HG03520 (cell line): ENCODE data around the gene GINM1.

ENCODE experiments used
- ATAC-seq: cut with Tn5 transposase; IDR thresholded peaks from one replicate; pipeline ENCODE4 v1.9.1; 2021; ENCODE audit warnings: mild to moderate bottlenecking, moderate library complexity; ENCODE audit not compliant: unreplicated experiment

The GINM1 gene

DNA sequence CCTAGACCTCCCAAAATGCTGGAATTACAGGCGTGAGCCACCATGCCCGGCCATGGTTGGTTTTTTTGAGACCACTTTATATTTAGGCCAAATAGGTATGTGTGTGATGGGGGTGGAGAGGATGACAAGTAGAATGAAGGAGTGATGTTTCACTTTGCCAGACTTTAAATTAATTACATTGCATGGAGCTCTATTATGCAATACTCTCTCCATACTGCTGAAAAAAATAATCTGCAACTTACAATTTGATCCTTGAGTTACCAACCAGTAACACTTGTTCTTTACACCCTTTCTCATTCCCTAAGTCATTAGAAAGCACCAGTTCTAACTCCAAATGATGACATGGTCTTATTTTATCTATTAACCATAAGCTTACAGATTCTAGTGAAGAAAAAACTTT lies 26.8 kb downstream of the GINM1 start:
- no peak for ATAC-seq

DNA sequence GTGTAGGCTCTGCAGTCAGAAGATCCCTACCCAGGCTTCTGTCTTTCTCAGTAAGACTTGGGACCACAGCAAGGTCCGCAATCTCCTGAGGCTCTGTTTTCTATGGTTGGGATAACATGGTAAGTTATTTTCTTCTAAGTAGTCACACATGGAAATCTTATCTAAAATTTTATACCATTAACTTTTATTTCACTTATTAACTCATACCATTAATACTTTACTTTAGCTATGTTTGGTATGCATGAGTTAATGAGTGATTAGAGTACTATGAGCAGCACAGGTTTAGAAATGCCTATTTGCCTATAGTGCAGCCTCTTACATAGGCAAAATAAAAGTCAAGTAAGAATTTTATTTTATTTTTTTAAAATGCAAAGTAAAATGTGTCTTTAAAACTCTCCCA lies 27.2 kb downstream of the GINM1 start:
- ATAC-seq = no peak

- ATAC-seq = no peak
Observed at GRCh38 chr6:149600508-149600907, 34.3 kb downstream of the GINM1 start.

DNA sequence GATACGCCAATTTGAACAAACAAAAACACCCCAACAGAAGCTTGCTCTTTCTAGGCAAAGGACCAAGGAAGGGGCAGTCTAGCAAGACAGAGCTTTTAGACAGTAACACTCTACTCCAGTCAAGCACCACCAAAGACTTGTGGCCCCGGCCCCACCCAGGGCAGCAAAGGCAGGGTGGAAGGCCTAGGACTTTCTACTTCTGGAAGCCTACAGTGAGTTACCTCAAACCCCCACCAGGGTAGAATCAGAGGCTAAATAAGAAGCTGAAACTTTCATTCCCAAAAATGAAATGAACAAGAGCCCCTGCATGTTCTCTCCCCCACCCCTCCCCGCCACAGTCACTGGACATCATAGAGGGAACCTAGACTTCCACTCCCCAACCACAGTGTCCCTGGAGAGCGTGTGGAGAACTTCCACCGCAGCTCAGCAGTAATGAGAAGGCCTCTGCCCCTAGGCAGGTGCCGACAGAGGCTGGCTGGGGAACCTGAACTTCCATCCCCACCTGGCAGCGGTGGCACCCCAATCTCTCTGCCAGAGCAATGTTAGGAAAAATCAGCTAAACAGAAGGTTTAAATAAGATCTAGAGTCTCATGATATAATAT lies 42.3 kb downstream of the GINM1 start:
- ATAC-seq = no peak

- ATAC-seq = no peak
Observed at GRCh38 chr6:149614337-149614736, 48.2 kb downstream of the GINM1 start.

- ATAC-seq = no peak
Observed at GRCh38 chr6:149615805-149616204, 49.6 kb downstream of the GINM1 start.

DNA sequence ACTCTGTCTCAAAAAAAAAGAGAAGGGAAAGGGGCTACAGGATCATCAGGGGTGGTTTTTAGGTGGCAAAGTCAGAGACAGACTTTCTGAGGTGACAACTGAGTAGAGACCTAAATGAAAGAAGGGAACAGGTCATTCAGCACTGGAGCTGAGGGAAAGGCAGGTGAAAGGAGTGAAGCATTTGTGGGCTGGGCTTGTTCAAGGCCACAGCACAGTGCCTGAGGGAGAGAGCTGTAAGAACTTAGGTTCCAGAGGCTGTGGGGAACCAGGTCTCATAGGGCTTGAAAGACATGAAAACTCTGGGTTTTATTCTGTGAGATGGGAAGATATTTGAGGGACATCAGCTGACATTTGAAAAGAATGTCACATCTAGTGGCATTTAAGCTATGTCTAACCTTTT lies 61.5 kb downstream of the GINM1 start:
- ATAC-seq = no peak

- no peak for ATAC-seq
Observed at GRCh38 chr6:149628875-149629510, 62.8 kb downstream of the GINM1 start.

DNA sequence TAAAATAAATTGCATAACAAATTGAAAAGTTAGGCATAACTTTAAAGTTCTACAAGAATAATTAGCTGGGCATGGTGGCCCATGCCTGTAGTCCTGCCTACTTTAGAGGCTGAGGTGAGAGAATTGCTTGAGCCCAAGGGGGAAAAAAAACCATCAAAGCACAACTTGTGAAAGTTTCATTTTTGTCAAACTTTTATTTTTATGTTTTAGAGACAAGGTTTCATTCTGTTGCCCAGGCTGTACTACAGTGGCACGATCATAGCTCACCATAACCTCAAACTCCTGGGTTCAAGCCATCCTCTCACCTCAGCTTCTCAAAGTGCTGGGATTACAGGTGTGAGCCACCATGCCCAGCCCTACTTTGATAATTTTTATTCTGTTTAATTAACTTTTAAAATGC lies 68.1 kb downstream of the GINM1 start:
- no peak for ATAC-seq

DNA sequence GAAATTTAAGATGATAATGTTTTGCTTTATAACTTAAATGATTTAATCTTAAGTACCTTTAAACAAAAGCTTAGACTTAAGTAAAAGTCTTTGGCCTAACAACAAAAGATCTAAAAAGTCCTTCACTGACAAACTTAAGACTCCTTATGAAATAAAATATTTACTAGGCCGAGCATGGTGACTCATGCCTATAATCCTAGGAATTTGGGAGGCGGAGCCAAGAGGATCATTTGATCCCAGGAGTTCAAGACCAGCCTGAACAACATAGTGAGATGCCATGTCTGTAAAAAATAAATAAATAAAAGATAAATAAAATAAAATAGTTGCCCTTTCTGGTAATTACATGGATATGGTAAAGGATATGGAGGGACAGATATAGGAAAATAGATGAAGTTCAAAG lies 69.9 kb downstream of the GINM1 start:
- ATAC-seq = no peak
